ENCODE measurements around the gene CACNA1C.
"Not testable (repeated sequence)": the region's sequence is repeated elsewhere in the genome, so short reads cannot be mapped to it uniquely, and the experiment has no call there.

The CACNA1C gene

DNA sequence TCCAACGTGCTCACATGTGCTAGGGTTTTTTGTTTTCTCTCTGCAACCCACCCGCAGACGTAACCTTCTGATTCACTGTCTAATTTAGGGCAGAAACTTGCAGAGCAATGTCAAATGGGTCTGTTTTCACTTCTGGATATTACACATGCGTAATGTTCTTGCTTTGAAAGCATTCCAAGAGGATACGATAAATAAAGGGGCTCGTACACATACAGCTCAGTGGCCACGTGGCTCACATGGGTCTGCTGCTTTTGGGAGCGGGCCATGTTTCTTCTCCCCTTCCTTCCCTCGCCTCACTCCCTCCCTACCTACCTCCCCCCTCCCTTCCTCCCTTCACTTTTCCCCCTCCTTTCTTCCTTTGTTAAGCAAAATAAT is 23.4 kb downstream of the CACNA1C start:
- no peak for DNase-seq (ENCODE audit: low read depth)

DNA sequence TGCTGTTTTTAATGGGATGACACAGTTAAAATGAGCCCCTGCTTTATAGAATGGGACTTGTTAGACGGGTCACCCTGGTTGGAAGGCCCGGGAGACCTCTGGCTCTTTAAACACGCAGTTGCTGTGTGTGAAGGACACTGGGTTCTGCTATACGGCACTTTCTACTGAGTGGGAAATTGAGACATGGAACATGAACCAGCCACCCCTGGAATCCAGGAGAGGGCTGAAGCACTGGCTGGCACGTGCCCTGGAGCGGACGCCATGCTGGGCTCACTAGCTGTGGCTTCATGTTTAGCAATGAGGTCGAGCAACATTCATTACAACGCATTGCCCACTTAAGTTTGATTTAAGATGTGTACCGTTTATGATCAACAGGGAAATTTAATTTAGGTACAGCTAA is 23.9 kb downstream of the CACNA1C start:
- DNase-seq (ENCODE audit: low read depth), result no peak

DNA sequence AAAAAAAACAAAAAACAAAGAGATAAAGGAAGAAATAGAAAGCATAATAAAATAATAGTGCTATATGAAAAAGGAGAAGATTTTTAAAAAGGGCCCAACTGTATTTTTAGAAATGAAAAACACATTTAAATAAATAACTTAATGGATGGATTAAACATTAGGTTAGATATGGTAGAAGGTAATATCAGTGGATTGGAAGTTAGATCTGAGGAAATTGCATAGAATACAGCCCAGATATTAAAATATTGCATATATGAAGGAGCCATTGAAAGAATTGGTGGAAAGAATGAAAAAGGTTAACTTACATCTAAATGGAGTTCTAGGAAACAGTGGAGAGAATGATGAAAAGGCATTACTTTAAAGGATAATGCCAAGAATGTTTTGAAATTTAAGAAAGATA is 27.8 kb downstream of the CACNA1C start:
- no peak for DNase-seq (ENCODE audit: low read depth)

DNA sequence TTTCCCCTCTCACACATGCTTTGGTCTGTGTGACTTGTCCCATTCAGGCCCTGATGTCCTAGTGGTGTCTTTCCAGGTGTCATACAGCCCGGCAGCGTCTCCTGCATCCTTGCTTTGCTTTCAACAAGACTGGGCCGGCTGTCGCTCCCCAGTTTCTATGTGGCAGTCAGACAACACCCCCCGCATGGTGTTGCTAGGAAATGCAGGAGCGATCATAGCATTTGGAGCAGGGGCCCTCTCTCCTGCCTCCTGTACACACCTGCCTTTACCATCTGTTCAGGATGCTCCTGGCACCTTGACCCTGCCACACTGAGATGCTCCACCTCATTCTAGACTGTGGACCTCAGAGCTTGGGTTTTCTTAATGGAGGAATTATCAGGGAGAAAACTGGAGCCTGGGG is 29.5 kb downstream of the CACNA1C start:
- no peak for DNase-seq (ENCODE audit: low read depth)

DNA sequence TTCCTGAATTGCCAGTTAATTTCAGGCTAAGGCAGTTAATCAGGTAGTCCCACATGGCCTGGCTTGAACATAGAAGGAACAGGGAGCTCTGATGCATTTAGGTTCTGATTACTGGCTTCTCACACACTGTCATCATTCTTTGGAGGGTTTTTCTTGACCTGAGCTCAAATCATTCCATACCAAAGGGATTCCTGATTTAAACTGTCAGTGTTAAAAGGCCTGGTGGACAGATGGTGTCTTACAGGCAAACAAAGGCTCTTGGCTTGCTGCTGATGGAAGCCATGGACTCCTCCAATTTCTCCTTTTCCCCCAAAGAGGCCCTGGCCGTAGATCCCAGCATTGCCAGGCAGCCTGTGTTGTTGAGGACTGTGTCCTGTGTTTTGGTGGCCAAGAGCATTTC is 30.2 kb downstream of the CACNA1C start:
- no peak for DNase-seq (ENCODE audit: low read depth)

DNA sequence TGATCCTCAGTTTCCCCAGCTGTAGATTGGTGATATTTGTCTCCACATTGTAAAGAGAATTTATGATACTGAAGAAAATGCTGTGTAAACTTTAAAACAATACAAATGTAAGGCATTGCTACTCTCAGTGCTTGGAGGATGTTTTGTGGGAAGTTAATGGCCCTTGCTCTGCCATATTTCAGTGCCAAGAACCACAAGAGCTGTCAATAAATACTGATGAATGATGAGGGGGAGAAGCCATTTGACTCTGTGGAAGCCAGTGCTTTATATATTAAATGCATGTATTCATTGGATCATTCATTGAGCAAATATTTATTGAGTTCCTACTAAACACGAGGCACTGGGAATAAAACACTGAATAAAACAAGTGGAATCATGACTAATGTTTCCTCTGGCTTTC is 30.8 kb downstream of the CACNA1C start:
- DNase-seq (ENCODE audit: low read depth), result no peak

DNA sequence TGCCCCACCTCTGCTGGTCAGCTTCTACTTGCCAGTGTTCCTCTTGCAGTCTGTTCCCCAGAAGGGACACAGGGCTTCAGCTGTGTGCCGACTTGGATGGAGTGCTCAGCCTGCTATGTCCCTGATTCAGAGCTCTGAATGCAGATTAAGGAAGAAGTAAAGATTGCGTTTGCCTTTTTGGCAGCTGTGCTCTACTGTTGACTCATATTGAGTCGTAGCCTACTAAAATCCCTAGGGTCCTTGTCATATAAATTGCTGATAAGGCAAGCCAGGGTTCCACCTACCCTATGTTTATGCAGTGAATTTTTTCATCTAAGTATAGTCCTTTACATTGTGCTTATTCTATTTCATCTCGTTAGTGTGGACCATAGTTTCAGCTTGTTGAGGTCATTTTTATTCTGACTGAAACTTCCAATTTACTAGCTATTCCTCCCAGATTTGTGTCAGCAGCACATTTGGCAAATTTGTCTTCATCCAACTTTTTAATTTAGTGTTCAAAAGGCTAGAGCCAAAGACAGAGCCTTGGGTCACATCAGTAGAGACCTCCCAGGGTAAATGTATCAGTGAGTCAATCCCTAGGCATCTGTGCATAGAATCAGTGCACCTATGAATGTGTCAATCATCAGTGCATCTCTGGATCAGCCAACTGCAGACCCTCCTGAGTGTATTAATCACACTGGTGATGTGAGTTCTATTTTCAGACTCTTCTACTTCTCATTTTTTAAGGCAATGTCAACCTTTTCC is 31.9 kb downstream of the CACNA1C start:
- DNase-seq (ENCODE audit: low read depth), result no peak

DNA sequence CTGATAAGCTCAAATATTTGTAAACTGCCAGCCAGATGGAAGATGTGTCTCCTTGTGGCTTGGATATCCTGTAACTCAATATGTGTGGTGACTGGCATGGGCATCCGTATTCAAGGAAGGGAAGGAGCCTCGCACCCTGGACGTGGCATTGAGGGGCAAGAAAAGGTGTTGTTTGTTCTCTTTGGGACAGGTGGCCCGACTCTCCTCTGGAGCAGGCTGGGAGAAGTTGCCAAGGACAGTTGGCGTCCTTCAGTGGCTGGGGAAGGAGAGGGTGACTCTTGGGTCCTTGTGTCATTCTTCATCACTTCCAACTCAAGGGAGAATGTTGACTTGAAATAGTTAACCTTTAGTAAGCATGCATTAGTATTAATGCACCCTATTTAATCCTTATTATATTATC is 39.6 kb downstream of the CACNA1C start:
- DNase-seq (ENCODE audit: low read depth), result no peak

DNA sequence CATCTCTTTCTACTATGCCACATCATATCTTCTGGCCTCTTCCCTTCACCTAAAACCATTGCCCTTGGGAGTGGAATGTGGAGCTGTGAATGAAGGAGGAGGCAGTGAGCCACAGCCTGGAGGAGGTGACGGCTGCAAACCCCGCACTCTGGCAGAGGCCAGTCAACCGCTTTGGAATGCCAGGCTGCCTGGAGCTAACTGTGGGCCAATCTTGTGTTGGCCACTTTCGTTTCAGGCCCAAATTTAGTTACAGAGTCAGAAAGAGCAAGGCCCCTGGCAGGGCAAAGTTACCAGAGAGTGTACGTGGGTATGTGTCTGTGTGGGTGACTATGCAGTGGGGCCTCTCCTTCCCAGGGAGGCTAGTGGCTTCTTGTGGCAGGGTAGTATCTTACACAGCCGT is 40.1 kb downstream of the CACNA1C start:
- no peak for DNase-seq (ENCODE audit: low read depth)

DNA sequence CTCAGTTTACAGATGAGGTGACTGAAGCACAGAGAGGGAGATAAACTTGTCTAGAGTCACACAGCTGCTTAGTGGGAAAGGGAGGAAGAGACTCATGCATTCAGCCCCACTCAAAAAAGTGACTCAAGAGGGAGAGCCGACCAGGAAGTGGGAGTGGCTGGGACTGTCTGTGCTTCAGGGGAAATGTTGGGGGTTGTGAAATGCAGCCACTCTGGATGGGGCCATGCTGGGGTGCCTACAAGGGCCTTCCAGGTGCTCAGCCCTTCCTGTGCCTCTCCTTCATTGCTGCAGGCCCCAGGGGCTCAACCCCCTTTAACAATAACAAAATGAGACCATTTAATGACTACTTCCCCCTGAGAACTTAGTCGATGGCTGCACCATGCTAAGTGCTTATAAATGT is 41.8 kb downstream of the CACNA1C start:
- DNase-seq (ENCODE audit: low read depth), result no peak

DNA sequence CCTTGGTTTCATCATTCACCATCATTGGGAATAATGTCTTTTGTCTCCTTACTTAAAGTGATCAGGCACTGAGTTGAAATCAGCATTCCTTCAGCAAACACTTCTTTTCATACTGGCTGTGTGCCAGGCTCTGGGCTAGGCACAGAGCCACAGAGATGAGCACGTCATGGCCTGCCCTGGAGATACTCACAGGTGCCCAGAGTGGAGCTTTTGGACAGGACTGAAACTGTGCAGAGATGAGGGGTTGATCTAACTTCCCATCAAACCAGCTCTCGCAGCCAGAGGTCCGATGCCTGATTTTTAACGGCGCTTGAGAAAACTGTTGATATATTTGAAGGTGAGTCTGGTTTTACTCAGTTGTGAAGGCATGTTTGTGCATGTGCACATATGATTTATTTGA is 43.1 kb downstream of the CACNA1C start:
- no peak for DNase-seq (ENCODE audit: low read depth)

DNA sequence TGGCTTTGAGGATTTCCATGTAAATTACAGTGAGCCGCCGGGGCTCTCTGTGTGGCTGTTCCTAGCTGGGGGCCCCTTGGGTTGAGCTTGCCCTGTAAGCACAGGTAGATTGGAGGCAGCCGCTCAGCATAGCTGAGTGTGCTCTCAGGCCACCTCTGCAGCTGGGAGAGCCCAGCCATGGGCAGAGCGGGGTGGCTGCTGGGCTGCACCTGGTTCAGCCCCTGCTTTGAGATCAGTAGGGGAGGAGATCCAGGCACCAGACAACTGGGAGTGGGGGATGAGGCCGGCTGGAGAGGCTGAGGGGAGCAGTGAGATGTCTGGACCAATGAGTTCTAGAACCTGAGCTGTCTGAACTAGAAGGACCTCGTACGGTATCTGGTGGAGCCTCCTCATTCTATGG is 44.8 kb downstream of the CACNA1C start:
- no peak for DNase-seq (ENCODE audit: low read depth)

DNA sequence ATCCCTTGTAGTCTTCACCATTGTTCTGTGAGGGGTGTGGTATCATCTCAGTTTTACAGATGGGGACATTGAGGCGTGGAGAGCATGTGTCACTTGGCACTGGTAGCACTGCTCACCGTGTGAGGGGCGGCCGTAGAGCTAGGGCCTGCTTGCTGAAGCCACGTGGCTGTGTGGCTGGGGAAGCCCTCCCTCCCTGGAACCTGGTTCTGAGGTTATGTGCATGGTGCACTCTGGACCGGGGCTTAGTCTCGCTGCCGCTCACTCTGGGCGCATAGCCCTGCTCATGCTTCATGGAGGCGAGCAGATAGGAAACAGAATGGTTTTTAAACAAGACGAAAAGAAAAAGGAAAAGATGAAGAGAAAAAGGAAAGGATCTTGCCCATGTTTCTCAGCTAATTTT is 46.1 kb downstream of the CACNA1C start:
- no peak for DNase-seq (ENCODE audit: low read depth)

DNA sequence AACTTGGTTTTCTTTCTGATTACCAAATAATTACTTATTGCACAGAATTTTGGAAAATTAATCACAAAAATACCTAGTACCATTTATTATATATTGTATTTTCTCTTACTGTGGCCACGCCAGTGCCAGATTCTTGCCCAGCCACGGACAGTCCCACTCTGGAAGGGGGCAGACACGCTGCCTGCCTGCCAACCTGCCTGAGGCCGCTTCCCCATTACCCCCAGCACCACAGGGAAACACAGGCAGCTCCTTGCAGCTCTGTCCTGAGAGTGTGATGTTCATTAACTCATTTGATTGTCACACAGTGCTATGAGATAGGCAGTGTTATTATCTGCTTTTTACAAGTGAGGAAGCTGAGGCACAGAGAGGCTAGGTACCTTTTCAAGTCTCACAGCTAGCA is 46.8 kb downstream of the CACNA1C start:
- DNase-seq (ENCODE audit: low read depth), result no peak

DNA sequence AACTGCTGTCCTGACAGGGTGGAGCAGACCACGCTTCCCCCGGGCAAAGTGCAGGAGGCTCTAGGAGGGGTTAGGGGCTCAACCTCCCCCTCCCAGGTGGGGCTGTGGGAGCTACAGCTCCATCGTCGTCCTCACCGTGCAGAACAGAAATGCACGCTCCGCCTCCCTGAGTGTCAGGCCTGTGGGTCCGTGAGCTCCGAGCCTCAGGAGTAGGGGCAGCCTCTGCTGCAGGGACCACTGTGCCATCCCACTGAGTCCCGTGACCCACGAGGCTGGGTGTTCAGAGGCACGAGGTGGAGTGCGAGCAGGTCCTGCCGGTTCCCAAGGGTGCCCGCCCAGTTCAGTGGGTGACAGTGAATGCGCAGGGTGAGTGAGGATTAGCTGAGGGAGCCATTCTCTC is 48.6 kb downstream of the CACNA1C start:
- DNase-seq (ENCODE audit: low read depth), result no peak

DNA sequence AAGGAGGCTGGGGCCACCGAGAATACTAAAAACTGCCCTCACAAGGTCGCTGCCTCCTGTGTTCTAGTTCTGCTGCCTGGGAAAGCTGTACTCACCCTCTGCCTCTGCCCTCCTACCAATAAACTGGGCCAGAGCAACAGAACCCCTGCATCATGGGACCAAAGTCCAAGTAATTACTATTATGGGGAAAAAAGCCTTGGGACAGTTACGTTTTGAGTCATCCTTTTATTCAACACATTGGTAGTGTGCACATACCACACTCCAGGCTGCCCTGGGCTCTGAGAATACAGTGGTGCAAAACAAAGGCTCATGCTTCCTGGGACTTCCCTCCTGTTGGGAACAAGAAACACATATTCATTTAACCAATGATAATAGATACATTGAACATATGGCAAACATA is 49.0 kb downstream of the CACNA1C start:
- no peak for DNase-seq (ENCODE audit: low read depth)

DNA sequence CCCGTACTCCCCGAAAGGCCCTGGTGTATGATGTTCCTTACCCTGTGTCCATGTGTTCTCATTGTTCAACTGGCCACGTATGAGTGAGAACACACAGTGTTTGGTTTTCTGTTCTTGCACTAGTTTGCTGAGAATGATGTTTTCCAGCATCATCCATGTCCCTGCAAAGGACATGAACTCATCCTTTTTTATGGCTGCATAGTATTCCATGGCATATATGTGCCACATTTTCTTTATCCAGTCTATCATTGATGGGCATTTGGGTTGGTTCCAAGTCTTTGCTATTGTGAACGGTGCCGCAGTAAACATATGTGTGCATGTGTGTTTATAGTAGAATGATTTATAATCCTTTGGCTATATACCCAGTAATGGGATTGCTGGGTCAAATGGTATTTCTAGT is 49.9 kb downstream of the CACNA1C start:
- DNase-seq (ENCODE audit: low read depth), result not testable (repeated sequence)

DNA sequence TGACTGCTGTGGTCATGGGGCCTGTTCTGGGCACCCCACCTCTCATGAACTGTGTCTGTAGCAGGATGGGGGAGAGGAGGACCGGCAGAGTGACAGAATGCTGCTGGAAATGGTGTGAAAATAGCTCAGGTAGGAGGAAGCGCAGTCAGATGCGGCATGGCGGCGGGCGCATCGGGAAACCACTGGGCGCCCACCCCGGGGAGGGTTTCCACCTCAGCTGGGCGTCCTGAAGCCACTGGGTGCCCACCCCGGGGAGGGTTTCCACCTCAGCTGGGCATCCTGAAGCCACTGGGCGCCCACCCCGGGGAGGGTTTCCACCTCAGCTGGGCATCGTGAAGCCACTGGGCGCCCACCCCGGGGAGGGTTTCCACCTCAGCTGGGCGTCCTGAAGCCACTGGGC is 52.6 kb downstream of the CACNA1C start:
- DNase-seq (ENCODE audit: low read depth), result not testable (repeated sequence)

DNA sequence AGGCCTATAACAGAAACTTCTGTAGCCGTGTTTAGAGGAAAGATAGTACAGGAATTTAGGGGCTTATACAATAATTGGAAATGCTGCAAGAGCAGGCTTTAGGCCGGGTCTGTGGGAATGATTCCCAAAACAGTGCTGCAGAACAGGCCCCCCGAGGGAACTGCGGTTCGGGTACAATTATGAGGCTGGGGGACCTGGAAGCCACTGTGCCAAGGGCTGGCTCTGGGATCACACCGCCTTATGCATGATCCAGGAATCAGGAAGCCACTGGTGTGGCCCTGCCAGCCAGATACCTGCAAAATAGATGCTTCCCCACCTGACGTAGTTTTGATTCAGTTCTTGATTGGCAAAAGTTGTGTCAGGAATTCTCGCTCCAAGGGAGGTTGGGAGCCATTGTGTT is 55.4 kb downstream of the CACNA1C start:
- no peak for DNase-seq (ENCODE audit: low read depth)

DNA sequence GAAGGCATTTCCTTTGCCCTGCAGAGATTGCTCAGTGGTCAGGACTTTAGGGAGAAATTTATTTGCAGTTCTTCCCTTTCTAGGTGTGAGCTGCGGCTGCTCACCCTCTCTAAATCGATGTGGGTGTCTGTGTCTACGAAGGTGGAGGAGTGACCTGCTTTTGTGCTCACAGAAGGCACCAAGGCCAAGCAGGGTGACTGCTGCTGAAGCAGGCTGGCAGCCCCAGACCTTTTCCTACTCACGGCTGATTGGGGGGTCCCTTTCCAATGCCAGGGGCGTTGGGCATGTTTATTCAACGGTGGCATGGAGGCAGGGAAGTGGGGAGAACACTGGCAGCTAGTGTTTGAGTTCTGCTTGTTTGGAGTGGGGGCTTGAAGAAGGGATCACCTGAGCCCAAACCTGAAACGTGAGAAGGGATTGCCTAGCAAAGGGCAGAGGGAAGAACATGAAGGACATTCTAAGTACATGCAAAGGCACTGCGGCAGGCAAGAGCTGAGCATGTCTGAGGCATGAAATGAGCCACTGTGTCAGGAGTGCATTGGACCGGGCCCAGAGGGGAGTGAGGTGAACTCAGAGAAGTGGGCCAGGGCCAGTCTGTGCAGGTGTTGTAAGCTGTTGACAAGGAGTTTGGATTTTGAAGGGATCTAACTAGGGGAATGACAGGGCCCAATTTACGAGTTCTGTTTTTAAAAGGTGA is 56.3 kb downstream of the CACNA1C start:
- DNase-seq (ENCODE audit: low read depth), result no peak

DNA sequence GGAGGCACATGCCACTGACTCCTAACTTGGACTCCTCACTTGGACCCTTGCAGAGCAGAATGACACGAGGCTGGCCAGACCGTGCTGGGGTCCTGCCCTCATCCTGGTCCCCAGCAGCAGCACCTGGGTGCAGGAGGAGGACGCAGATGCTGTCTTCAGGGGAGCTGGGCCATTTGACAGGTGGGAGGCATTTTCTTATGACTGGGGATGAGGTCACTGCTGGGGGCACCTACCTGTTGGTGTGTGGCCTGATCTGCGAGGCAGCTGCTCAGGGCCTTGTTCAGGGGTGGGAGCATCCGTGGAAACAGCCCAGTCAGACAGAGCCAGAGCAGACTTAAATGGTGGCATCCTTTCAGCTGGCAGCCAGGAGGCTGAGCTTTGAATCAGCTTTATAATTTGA is 57.3 kb downstream of the CACNA1C start:
- no peak for DNase-seq (ENCODE audit: low read depth)

DNA sequence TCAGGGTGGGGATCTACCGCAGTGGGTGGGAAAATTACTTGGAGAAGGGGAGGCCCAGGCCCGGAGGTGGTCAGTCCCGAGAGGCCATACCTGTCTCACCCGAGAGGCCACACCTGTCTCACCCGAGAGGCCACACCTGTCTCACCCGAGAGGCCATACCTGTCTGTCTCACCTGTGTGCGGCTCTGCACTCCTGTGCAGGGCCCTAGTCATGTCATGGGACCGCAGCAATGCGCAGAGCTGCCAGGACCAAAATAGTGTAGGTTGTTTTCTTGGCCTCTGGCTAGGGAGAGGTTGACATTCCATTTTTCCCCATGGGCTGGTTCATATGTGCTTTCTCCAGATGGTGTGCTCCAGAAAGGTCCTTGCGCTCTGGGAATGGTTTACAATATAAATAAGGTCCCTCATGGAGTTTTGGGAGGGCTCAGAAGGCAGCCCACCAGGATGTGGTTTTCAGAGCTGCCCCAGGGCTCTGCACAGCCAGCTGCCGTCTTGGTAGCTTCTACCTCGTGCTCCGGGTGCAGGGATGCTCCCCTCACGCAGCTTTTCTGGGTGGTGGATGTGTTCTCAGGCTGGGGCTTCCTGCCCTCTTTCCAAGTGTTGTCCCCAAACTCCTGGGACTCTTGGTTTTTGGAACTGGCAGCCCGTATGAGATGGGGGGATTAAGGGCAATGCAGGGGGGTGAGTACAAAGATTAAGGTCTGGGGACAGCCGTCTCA is 58.2 kb downstream of the CACNA1C start:
- DNase-seq (ENCODE audit: low read depth), result no peak

DNA sequence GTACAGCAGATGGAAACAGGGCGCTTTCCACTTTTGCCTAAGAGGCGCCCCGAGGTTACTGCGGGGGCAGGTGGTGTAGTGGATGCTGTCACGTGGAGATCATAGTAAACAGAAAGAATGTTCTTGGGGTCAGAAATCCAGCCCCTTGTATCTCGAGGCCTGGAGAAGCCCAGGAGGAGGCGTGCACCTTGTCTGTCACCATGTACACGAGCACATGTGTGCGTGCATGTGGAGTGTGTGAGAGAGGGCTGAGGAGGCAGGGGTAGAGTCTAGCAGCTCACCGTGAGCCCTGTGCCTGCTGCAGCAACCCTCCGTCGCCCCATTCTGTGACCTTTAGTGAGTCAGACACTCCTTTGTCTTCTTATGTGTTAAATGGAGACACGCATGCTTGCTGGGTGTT is 59.0 kb downstream of the CACNA1C start:
- DNase-seq (ENCODE audit: low read depth), result no peak

Data from stimulated activated CD8-positive, alpha-beta memory T cell treated with anti-CD3 and anti-CD28 coated beads, Interleukin-12 subunit alpha, Interleukin-12 subunit beta, amount 100 ng/mL, for 1 hour (primary cell).